H1 (cell line): ENCODE measurements around the gene MBOAT2. TPM values are rescaled to one million over a fixed set of nuclear protein-coding genes. Genes with fewer than 3 reads are reported as not detected.

Experiments used
- CTCF ChIA-PET: fragments of 300-600 bp; sonication (Branson Sonifier 250); formaldehyde crosslinking; loops from one replicate; lab custom pipeline; 2021; ENCODE audit not compliant: partially characterized antibody; lab: Charles Lee
- POLR2A ChIA-PET: fragments of 300-600 bp; sonication (Branson Sonifier 250); formaldehyde crosslinking; loops from one replicate; lab custom pipeline; 2021; ENCODE audit warnings: inconsistent platforms; ENCODE audit not compliant: partially characterized antibody; lab: Charles Lee
- DNase-seq, 2 experiments: peaks; one replicate each; pipeline versions ENCODE4 v3.0.0 to v3.0.0-alpha.2; 2010 to 2022; ENCODE audit warnings: low spot score in 2 of 2, low read depth in 1 of 2, mixed read lengths in 1 of 2
- FAIRE-seq: peaks from 2 replicates; lab custom pipeline; 2011; peaks lifted over from hg19 to GRCh38; lab: Jason Lieb, UNC
- H2AFZ ChIP-seq: 2 replicates; pipeline ENCODE4 v1.8.1; 2012; ENCODE audit warnings: low read length, inconsistent platforms
- H2AK5ac ChIP-seq: 2 replicates; pipeline ENCODE4 v1.6.1; 2013; ENCODE audit warnings: low read depth, low read length
- H2BK120ac ChIP-seq: replicated peaks from 2 replicates; pipeline ENCODE3; 2013; ENCODE audit warnings: low read depth, low read length, inconsistent platforms
- H2BK12ac ChIP-seq: 2 replicates; pipeline ENCODE4 v1.6.1; 2013; ENCODE audit warnings: low read depth, low read length
- H2BK15ac ChIP-seq: 2 replicates; pipeline ENCODE4 v1.6.1; 2013; ENCODE audit warnings: low read length
- H2BK20ac ChIP-seq: 2 replicates; pipeline ENCODE4 v1.6.1; 2013; ENCODE audit warnings: low read length
- H2BK5ac ChIP-seq: 2 replicates; pipeline ENCODE4 v1.6.1; 2013; ENCODE audit warnings: low read depth, low read length
- H3K14ac ChIP-seq: 2 replicates; pipeline ENCODE4 v1.6.1; 2013; ENCODE audit warnings: inconsistent platforms; ENCODE audit not compliant: insufficient read length
- H3K18ac ChIP-seq: 2 replicates; pipeline ENCODE4 v1.6.1; 2013; ENCODE audit warnings: low read length; ENCODE audit errors: extremely low read depth
- H3K23ac ChIP-seq: 2 replicates; pipeline ENCODE4 v1.6.1; 2013; ENCODE audit warnings: inconsistent platforms; ENCODE audit not compliant: insufficient read length
- H3K23me2 ChIP-seq: 2 replicates; pipeline ENCODE4 v1.6.1; 2013; ENCODE audit warnings: low read depth, low read length
- H3K27ac ChIP-seq: 2 replicates; pipeline ENCODE4 v1.6.1; 2011; ENCODE audit warnings: low read depth, low read length, inconsistent platforms
- H3K27me3 ChIP-seq, 4 experiments: replicated peaks in 1 of 4; 1 replicate in 1 of 4; 2 replicates in 3 of 4; pipeline versions ENCODE4 v1.6.1 to v1.8.1; 2011 to 2013; ENCODE audit warnings: low read length in 3 of 4, mild to moderate bottlenecking in 3 of 4, inconsistent platforms in 2 of 4, mixed read lengths in 2 of 4, moderate library complexity in 1 of 4; ENCODE audit not compliant: control insufficient read depth in 3 of 4, insufficient read depth in 3 of 4; ENCODE audit errors: extremely low read depth in 1 of 4
- H3K36me3 ChIP-seq, 4 experiments: 2 replicates each; pipeline versions ENCODE4 v1.6.1 to v1.8.1; 2011 to 2013; ENCODE audit warnings: mild to moderate bottlenecking in 4 of 4, low read length in 3 of 4, moderate library complexity in 2 of 4, control low read depth in 1 of 4, inconsistent platforms in 1 of 4; ENCODE audit not compliant: insufficient read depth in 4 of 4, control insufficient read depth in 2 of 4
- H3K4ac ChIP-seq: replicated peaks from 2 replicates; pipeline ENCODE3; 2013; ENCODE audit warnings: low read length, low read depth, mixed read lengths, inconsistent platforms; ENCODE audit not compliant: insufficient read length
- H3K4me1 ChIP-seq, 4 experiments: replicated peaks in 1 of 4; 1 replicate in 1 of 4; 2 replicates in 3 of 4; pipeline versions ENCODE4 v1.6.1 to v1.8.1; 2011 to 2013; ENCODE audit warnings: low read length in 3 of 4, inconsistent platforms in 2 of 4, mixed read lengths in 1 of 4; ENCODE audit not compliant: insufficient read depth in 4 of 4, control insufficient read depth in 3 of 4
- H3K4me2 ChIP-seq, 2 experiments: 2 replicates each; pipeline versions ENCODE4 v1.6.1 to v1.8.1; 2011 to 2013; ENCODE audit warnings: low read depth in 2 of 2, low read length in 2 of 2, control low read depth in 1 of 2, inconsistent platforms in 1 of 2, mild to moderate bottlenecking in 1 of 2; ENCODE audit not compliant: insufficient read depth in 1 of 2
- H3K4me3 ChIP-seq, 4 experiments: fragments of 200-600, 300-600 bp in 1 of 4; sonication (generic), shearing (Covaris generic), sonication (Bioruptor Twin) in 1 of 4; 2 replicates each; pipeline versions ENCODE4 v1.5.1 to v1.8.1; 2011 to 2016; ENCODE audit warnings: low read length in 4 of 4, low read depth in 3 of 4, control low read depth in 2 of 4, inconsistent platforms in 2 of 4, mild to moderate bottlenecking in 2 of 4, mixed read lengths in 1 of 4, moderate library complexity in 1 of 4; ENCODE audit not compliant: insufficient read depth in 2 of 4; ENCODE audit errors: extremely low read depth in 1 of 4
- H3K56ac ChIP-seq: replicated peaks from 2 replicates; pipeline ENCODE3; 2013; ENCODE audit warnings: low read depth, mild to moderate bottlenecking, mixed read lengths, low read length, inconsistent platforms; ENCODE audit not compliant: insufficient read length
- H3K79me1 ChIP-seq: 2 replicates; pipeline ENCODE4 v1.6.1; 2013; ENCODE audit warnings: low read depth, low read length, control low read depth
- H3K79me2 ChIP-seq, 2 experiments: 2 replicates each; pipeline versions ENCODE4 v1.6.1 to v1.8.1; 2012 to 2013; ENCODE audit warnings: low read length in 2 of 2, mild to moderate bottlenecking in 2 of 2, inconsistent platforms in 1 of 2; ENCODE audit not compliant: insufficient read depth in 2 of 2, control insufficient read depth in 1 of 2
- H3K9ac ChIP-seq, 4 experiments: replicated peaks in 1 of 4; 1 replicate in 1 of 4; 2 replicates in 3 of 4; pipeline versions ENCODE4 v1.6.1 to v1.8.1; 2011 to 2013; ENCODE audit warnings: low read depth in 3 of 4, low read length in 3 of 4, control low read depth in 2 of 4, mild to moderate bottlenecking in 2 of 4, moderate library complexity in 2 of 4, inconsistent platforms in 1 of 4; ENCODE audit errors: extremely low read depth in 1 of 4
- H3K9me3 ChIP-seq, 2 experiments: 2 replicates each; pipeline versions ENCODE4 v1.6.1 to v1.8.1; 2012 to 2013; ENCODE audit warnings: mild to moderate bottlenecking in 2 of 2, moderate library complexity in 2 of 2, control low read depth in 1 of 2, inconsistent platforms in 1 of 2, low read depth in 1 of 2, low read length in 1 of 2, mixed read lengths in 1 of 2; ENCODE audit not compliant: insufficient read depth in 2 of 2
- H4K20me1 ChIP-seq, 2 experiments: replicated peaks in 1 of 2; 2 replicates each; pipeline versions ENCODE3 to v1.8.1; 2011 to 2013; ENCODE audit warnings: inconsistent platforms in 2 of 2, low read length in 2 of 2, mild to moderate bottlenecking in 1 of 2; ENCODE audit not compliant: insufficient read depth in 2 of 2, control insufficient read depth in 1 of 2
- H4K5ac ChIP-seq: 2 replicates; pipeline ENCODE4 v1.6.1; 2013; ENCODE audit warnings: low read length, low read depth, mixed read lengths, inconsistent platforms; ENCODE audit not compliant: insufficient read length
- H4K8ac ChIP-seq: 2 replicates; pipeline ENCODE4 v1.8.0; 2013; ENCODE audit warnings: mild to moderate bottlenecking, moderate library complexity, low read length, inconsistent platforms; ENCODE audit not compliant: insufficient read depth; ENCODE audit errors: extremely low read depth
- H4K91ac ChIP-seq: replicated peaks from 2 replicates; pipeline ENCODE3; 2013; ENCODE audit warnings: low read length, mixed read lengths, inconsistent platforms; ENCODE audit not compliant: insufficient read length
- ASH2L ChIP-seq: fragments of 200-600, 300-600 bp; sonication (generic); IDR thresholded peaks from one replicate; pipeline ENCODE4 v1.7.1; 2017; ENCODE audit warnings: low read length
- BACH1 ChIP-seq: IDR thresholded peaks from 2 replicates; pipeline ENCODE4 v1.6.1; 2012; ENCODE audit warnings: low read length, improper control_type of control experiment
- CTBP2 ChIP-seq: IDR thresholded peaks from 2 replicates; pipeline ENCODE4 v1.7.0; 2011; ENCODE audit warnings: borderline replicate concordance, mild to moderate bottlenecking, moderate library complexity, mixed read lengths, low read length; ENCODE audit not compliant: insufficient read depth, insufficient read length
- KDM4A ChIP-seq: IDR thresholded peaks from one replicate; pipeline ENCODE4 v1.7.1; 2012; ENCODE audit warnings: low read depth, mild to moderate bottlenecking, moderate library complexity, low read length, inconsistent platforms; ENCODE audit not compliant: severe bottlenecking
- MAFK ChIP-seq: IDR thresholded peaks from 2 replicates; pipeline ENCODE4 v1.6.1; 2012; ENCODE audit warnings: low read depth, mild to moderate bottlenecking, improper control_type of control experiment, low read length
- PHF8 ChIP-seq: fragments of 200-600 bp; sonication (generic); conservative IDR thresholded peaks from 2 replicates; pipeline ENCODE4 v1.7.1; 2012; ENCODE audit warnings: low read depth, mild to moderate bottlenecking, inconsistent platforms, low read length, moderate library complexity
- POLR2AphosphoS5 ChIP-seq: IDR thresholded peaks from 2 replicates; pipeline ENCODE4 v1.6.1; 2011; ENCODE audit warnings: low read depth, low read length
- RBBP5 ChIP-seq: IDR thresholded peaks from 2 replicates; pipeline ENCODE4 v1.7.1; 2012; ENCODE audit warnings: low read depth, mild to moderate bottlenecking, inconsistent platforms, low read length, moderate library complexity, borderline replicate concordance
- RXRA ChIP-seq: IDR thresholded peaks from 2 replicates; pipeline ENCODE4 v1.6.1; 2011; ENCODE audit warnings: low read depth, mild to moderate bottlenecking, low read length, moderate library complexity; ENCODE audit not compliant: insufficient read depth
- SIX5 ChIP-seq: IDR thresholded peaks from 2 replicates; pipeline ENCODE4 v1.6.1; 2011; ENCODE audit warnings: mild to moderate bottlenecking, low read depth, low read length
- TAF7 ChIP-seq: optimal IDR thresholded peaks from 2 replicates; pipeline ENCODE3; 2011; ENCODE audit warnings: low read depth, mild to moderate bottlenecking, inconsistent platforms, low read length, moderate library complexity, borderline replicate concordance
- TCF12 ChIP-seq: IDR thresholded peaks from 2 replicates; pipeline ENCODE4 v1.6.1; 2011; ENCODE audit warnings: low read depth, mild to moderate bottlenecking, low read length
- TEAD4 ChIP-seq: IDR thresholded peaks from 2 replicates; pipeline ENCODE4 v1.6.1; 2012; ENCODE audit warnings: low read depth, low read length, inconsistent platforms, mixed read lengths
- ZNF274 ChIP-seq: IDR thresholded peaks from 2 replicates; pipeline ENCODE4 v1.7.0; 2012; ENCODE audit warnings: low read length, borderline replicate concordance; ENCODE audit errors: extremely low read depth
- WGBS, 2 experiments: shearing (Covaris generic) in 1 of 2; methylation state at CpG; one replicate each; pipeline versions ENCODE4 v1.1.6 to v1.1.7; 2013 to 2015; ENCODE audit warnings: low lambda C conversion rate in 2 of 2, mixed read lengths in 2 of 2, inconsistent platforms in 1 of 2, low coverage in 1 of 2, missing lambda C conversion rate in 1 of 2; ENCODE audit not compliant: insufficient replicate concordance in 2 of 2, insufficient coverage in 1 of 2, insufficient read length in 1 of 2; ENCODE audit errors: extremely low coverage in 1 of 2, missing lambda C conversion rate in 1 of 2; 5-methylcytosine and 5-hydroxymethylcytosine counted together
- polyA plus RNA-seq, 7 experiments: library from polyadenylated mRNA; depleted of rRNA in 3 of 7; stranded (reverse) in 5 of 7; unstranded in 2 of 7; fragments of >200 nt in 5 of 7; fragments of 200-250 nt in 2 of 7; gene quantifications; 1 replicate in 5 of 7; 2 replicates in 1 of 7; 4 replicates in 1 of 7; pipeline versions ENCODE4 v1.2.1 to v1.2.3, GENCODE V29; 2011 to 2013; ENCODE audit warnings: missing spikeins in 2 of 7, mixed read lengths in 2 of 7
- total RNA-seq: library from RNA; stranded (reverse); fragmentation: NEBNext Ultra II Directional; extraction: Animal tissue kit (Norgen Biotek cat#: 25700); gene quantifications from 2 replicates; pipeline ENCODE4 v1.2.1, GENCODE V29; 2021
- TF ChIP-seq, protein P1 (sequence below): IDR thresholded peaks from 2 replicates; pipeline ENCODE4 v1.6.1; 2012; ENCODE audit warnings: inconsistent platforms

Gene MBOAT2
- total and polyA plus RNA-seq, 2 of the 8 experiments (the other 6 are each of a cell fraction or from before 2014, with no cell fraction given) = 11.2 to 23.4 TPM

DNA sequence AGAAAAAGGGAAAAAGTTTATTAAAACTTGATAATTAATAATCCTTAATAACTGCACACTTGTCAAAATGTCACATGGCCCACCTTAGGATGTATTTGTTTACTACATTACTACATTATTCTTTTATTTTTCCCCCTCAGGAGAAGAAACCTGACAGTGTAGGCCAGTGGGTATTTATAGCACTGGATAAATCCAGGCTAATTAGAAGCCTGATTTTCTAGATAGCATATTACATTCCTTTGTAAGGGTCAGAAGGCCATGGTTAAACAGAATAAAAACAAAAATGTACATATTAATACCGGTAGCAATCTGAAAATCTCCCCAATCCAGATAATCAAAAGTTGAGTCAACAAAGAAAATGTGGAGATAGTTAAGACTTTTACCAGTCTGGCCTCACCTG lies 144.6 kb downstream of the MBOAT2 start:
- Histone ChIP-seq H3K4ac (no peak overlapping the region), H3K14ac (no peak overlapping the region), H3K79me1 (no peaks in the 10 kb centered on the region), H3K9ac (no peak overlapping the region), H2AFZ (no peak overlapping the region), H2BK20ac (no peak overlapping the region), H3K27me3 (no peaks in the 10 kb centered on the region), H2BK12ac (no peak overlapping the region), H3K27ac (no peak overlapping the region), H2BK120ac (no peak overlapping the region), H2BK5ac (no peak overlapping the region), H4K8ac (no peak overlapping the region), H2BK15ac (no peak overlapping the region), H3K9me3 (no peaks in the 10 kb centered on the region), H3K4me1 (peaks cover 0 to 4% (median under 1%) of the 10 kb centered on the region in 4 experiments; a peak in 2 of 7 replicates), H4K5ac (no peak overlapping the region), H3K56ac (no peak overlapping the region), H3K23ac (no peak overlapping the region), H3K4me3 (no peak overlapping the region), H4K20me1 (peaks cover 0 to 3% of the 10 kb centered on the region in 2 experiments), H3K4me2 (no peak overlapping the region), H4K91ac (no peak overlapping the region), H2AK5ac (no peak overlapping the region), H3K23me2 (no peaks in the 10 kb centered on the region), H3K18ac (no peak overlapping the region), H3K79me2 (no peaks in the 10 kb centered on the region), H3K36me3 (no peaks in the 10 kb centered on the region)
- 79% methylated on average over 1 of the region's 1 CpG; no CpG with 5 or more reads in 1 of the 2 experiments for WGBS, 2 experiments
- ChIA-PET POLR2A (no interaction called here), CTCF (no interaction called here)
- DNase-seq (no peak), FAIRE-seq (no peak)
- no peak for TF ChIP-seq KDM4A
- TF ChIP-seq MAFK = no peak
- TF ChIP-seq, protein P1, sequence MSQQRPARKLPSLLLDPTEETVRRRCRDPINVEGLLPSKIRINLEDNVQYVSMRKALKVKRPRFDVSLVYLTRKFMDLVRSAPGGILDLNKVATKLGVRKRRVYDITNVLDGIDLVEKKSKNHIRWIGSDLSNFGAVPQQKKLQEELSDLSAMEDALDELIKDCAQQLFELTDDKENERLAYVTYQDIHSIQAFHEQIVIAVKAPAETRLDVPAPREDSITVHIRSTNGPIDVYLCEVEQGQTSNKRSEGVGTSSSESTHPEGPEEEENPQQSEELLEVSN = no peak
- TF ChIP-seq RXRA = no peak
- TF ChIP-seq TEAD4 = no peak
- TF ChIP-seq BACH1 = no peak
- TF ChIP-seq CTBP2 = no peak
- TF ChIP-seq RBBP5 = no peak
- no peak for TF ChIP-seq ZNF274
- no peak for TF ChIP-seq SIX5
- TF ChIP-seq ASH2L = no peak
- no peak for TF ChIP-seq TAF7
- TF ChIP-seq POLR2AphosphoS5 = no peak
- no peak for TF ChIP-seq PHF8
- TF ChIP-seq TCF12 = no peak
